HEK293 (cell line): ENCODE measurements around the gene RHEB.

ENCODE experiments used
- GLIS2 ChIP-seq: fragments of 450-650 bp; formaldehyde crosslinking; IDR thresholded peaks from 2 replicates; pipeline ENCODE4 v1.5.1; 2016; ENCODE audit warnings: missing biosample characterization, missing genetic modification characterization
- HOXA7 ChIP-seq: sonication (generic); formaldehyde crosslinking; IDR thresholded peaks from 2 replicates; pipeline ENCODE4 v1.8.1; 2022; ENCODE audit warnings: missing genetic modification reagents, borderline replicate concordance
- HOXD13 ChIP-seq: sonication (generic); formaldehyde crosslinking; IDR thresholded peaks from 2 replicates; pipeline ENCODE4 v1.8.0; 2022; ENCODE audit warnings: missing genetic modification reagents, borderline replicate concordance
- PRDM4 ChIP-seq: fragments of 450-650 bp; formaldehyde crosslinking; IDR thresholded peaks from 2 replicates; pipeline ENCODE4 v1.5.1; 2017; ENCODE audit warnings: missing biosample characterization, missing genetic modification characterization
- REST ChIP-seq: fragments of 450-650 bp; formaldehyde crosslinking; IDR thresholded peaks from 2 replicates; pipeline ENCODE4 v1.5.1; 2016; ENCODE audit warnings: missing biosample characterization, missing genetic modification characterization
- SALL2 ChIP-seq: fragments of 450-650 bp; formaldehyde crosslinking; IDR thresholded peaks from 2 replicates; pipeline ENCODE4 v1.5.0; 2017; ENCODE audit warnings: missing biosample characterization, mild to moderate bottlenecking, missing genetic modification characterization, borderline replicate concordance
- ZBTB26 ChIP-seq: fragments of 450-650 bp; formaldehyde crosslinking; optimal IDR thresholded peaks from 2 replicates; pipeline ENCODE3; 2016; ENCODE audit warnings: missing biosample characterization, mild to moderate bottlenecking, missing genetic modification characterization
- ZFP3 ChIP-seq: fragments of 450-650 bp; formaldehyde crosslinking; IDR thresholded peaks from 2 replicates; pipeline ENCODE4 v1.5.1; 2016; ENCODE audit warnings: low read depth, missing biosample characterization, missing genetic modification characterization
- ZNF112 ChIP-seq: fragments of 450-650 bp; formaldehyde crosslinking; IDR thresholded peaks from 2 replicates; pipeline ENCODE4 v1.5.0; 2017; ENCODE audit warnings: missing biosample characterization, missing genetic modification characterization
- ZNF114 ChIP-seq: fragments of 450-650 bp; formaldehyde crosslinking; IDR thresholded peaks from 2 replicates; pipeline ENCODE4 v1.5.0; 2017; ENCODE audit warnings: missing biosample characterization, missing genetic modification characterization
- ZNF138 ChIP-seq: fragments of 450-650 bp; formaldehyde crosslinking; IDR thresholded peaks from 2 replicates; pipeline ENCODE4 v1.5.1; 2016; ENCODE audit warnings: missing biosample characterization, missing genetic modification characterization, borderline replicate concordance
- ZNF146 ChIP-seq: fragments of 450-650 bp; formaldehyde crosslinking; IDR thresholded peaks from 2 replicates; pipeline ENCODE4 v1.5.1; 2016; ENCODE audit warnings: missing biosample characterization, missing genetic modification characterization
- ZNF155 ChIP-seq: fragments of 450-650 bp; formaldehyde crosslinking; IDR thresholded peaks from 2 replicates; pipeline ENCODE4 v1.5.1; 2016; ENCODE audit warnings: missing biosample characterization, missing genetic modification characterization
- ZNF248 ChIP-seq: fragments of 450-650 bp; formaldehyde crosslinking; IDR thresholded peaks from 2 replicates; pipeline ENCODE4 v1.5.1; 2017; ENCODE audit warnings: missing biosample characterization, missing genetic modification characterization
- ZNF335 ChIP-seq: fragments of 450-650 bp; formaldehyde crosslinking; conservative IDR thresholded peaks from 2 replicates; pipeline ENCODE4 v1.5.1; 2016; ENCODE audit warnings: missing biosample characterization, missing genetic modification characterization
- ZNF394 ChIP-seq: fragments of 450-650 bp; formaldehyde crosslinking; IDR thresholded peaks from 2 replicates; pipeline ENCODE4 v1.5.1; 2016; ENCODE audit warnings: missing biosample characterization, missing genetic modification characterization, mild to moderate bottlenecking, moderate library complexity, borderline replicate concordance
- ZNF423 ChIP-seq: fragments of 450-650 bp; formaldehyde crosslinking; IDR thresholded peaks from 2 replicates; pipeline ENCODE4 v1.5.1; 2016; ENCODE audit warnings: missing biosample characterization, missing genetic modification characterization
- ZNF510 ChIP-seq: fragments of 450-650 bp; formaldehyde crosslinking; IDR thresholded peaks from 2 replicates; pipeline ENCODE4 v1.5.1; 2018; ENCODE audit warnings: mild to moderate bottlenecking, missing genetic modification characterization, missing biosample characterization; ENCODE audit not compliant: insufficient replicate concordance
- ZNF513 ChIP-seq: fragments of 450-650 bp; IDR thresholded peaks from 2 replicates; pipeline ENCODE4 v1.5.1; 2018; ENCODE audit warnings: missing biosample characterization, missing genetic modification characterization
- ZNF518A ChIP-seq: fragments of 450-650 bp; formaldehyde crosslinking; conservative IDR thresholded peaks from 2 replicates; pipeline ENCODE4 v1.5.1; 2016; ENCODE audit warnings: low read depth, missing biosample characterization, missing genetic modification characterization
- ZNF600 ChIP-seq: fragments of 450-650 bp; formaldehyde crosslinking; IDR thresholded peaks from 2 replicates; pipeline ENCODE4 v1.5.1; 2016; ENCODE audit warnings: missing biosample characterization, missing genetic modification characterization
- ZNF645 ChIP-seq: fragments of 450-650 bp; formaldehyde crosslinking; IDR thresholded peaks from 2 replicates; pipeline ENCODE4; 2016; ENCODE audit warnings: missing biosample characterization, missing genetic modification characterization
- ZNF670 ChIP-seq: fragments of 450-650 bp; formaldehyde crosslinking; IDR thresholded peaks from 2 replicates; pipeline ENCODE4 v1.5.1; 2016; ENCODE audit warnings: missing biosample characterization, missing genetic modification characterization, low read depth
- ZNF677 ChIP-seq: fragments of 450-650 bp; IDR thresholded peaks from 2 replicates; pipeline ENCODE4 v1.5.0; 2018; ENCODE audit warnings: missing biosample characterization, mild to moderate bottlenecking, missing genetic modification characterization, moderate library complexity
- ZSCAN30 ChIP-seq: fragments of 450-650 bp; IDR thresholded peaks from 2 replicates; pipeline ENCODE4 v1.5.1; 2018; ENCODE audit warnings: missing biosample characterization, mild to moderate bottlenecking, missing genetic modification characterization, moderate library complexity

The RHEB gene

GRCh38 chr7:151519765-151520418 is at the start of gene RHEB (continued):
- TF ChIP-seq ZNF518A = peak; percentile 22; the same call in 1 of the 2 replicates
- TF ChIP-seq ZNF155 = no peak
- no peak for TF ChIP-seq ZNF138 (tag by site-specific recombination)
- peak; percentile 71 for TF ChIP-seq ZBTB26 (tag by site-specific recombination)
- TF ChIP-seq ZNF423 = no peak
- no peak for TF ChIP-seq ZNF600 (tag by site-specific recombination)
- no peak for TF ChIP-seq ZNF394 (tag by site-specific recombination)
- TF ChIP-seq ZNF146 (tag by site-specific recombination) = no peak
- TF ChIP-seq HOXA7 = no peak
- no peak for TF ChIP-seq ZNF513 (tag by site-specific recombination)
- no peak for TF ChIP-seq SALL2
- no peak for TF ChIP-seq ZNF645
- no peak for TF ChIP-seq ZNF670 (tag by site-specific recombination)
- TF ChIP-seq ZNF248 = no peak
- TF ChIP-seq ZNF112 (tag by site-specific recombination) = no peak
- TF ChIP-seq REST (tag by site-specific recombination) = no peak
- TF ChIP-seq ZFP3 (tag by site-specific recombination) = no peak
- TF ChIP-seq ZSCAN30 (tag by site-specific recombination) = no peak
- no peak for TF ChIP-seq HOXD13
- TF ChIP-seq ZNF510 = no peak
- TF ChIP-seq ZNF114 (tag by site-specific recombination) = no peak
- TF ChIP-seq GLIS2 (tag by site-specific recombination) = peak; percentile 72
- TF ChIP-seq ZNF677 (tag by site-specific recombination) = no peak
- no peak for TF ChIP-seq PRDM4 (tag by site-specific recombination)
- TF ChIP-seq ZNF335 (tag by site-specific recombination) = peak; percentile 54
